ENCODE measurements around the gene XYLT1.

XYLT1 gene

GRCh38 chr16:17138801-17139200 is 332.0 kb downstream of the XYLT1 start:
- H3K27me3 ChIP-seq (ENCODE audit: control insufficient read depth, low read length): no peaks in the 10 kb centered on the region
- H3F3A ChIP-seq (ENCODE audit: control insufficient read depth, insufficient read depth): no peaks in the 10 kb centered on the region
- no peaks in the 10 kb centered on the region for H3K9me2 ChIP-seq (replicated peaks; ENCODE audit: control insufficient read depth, low read length)
- no peak overlapping the region for H3K27ac ChIP-seq (ENCODE audit: low read depth, low read length)
- H3K4me1 ChIP-seq (ENCODE audit: control insufficient read depth, low read length): no peaks in the 10 kb centered on the region
- no peaks in the 10 kb centered on the region for H4K20me1 ChIP-seq (ENCODE audit: control insufficient read depth, insufficient read depth, low read depth, low read length)
- H3K9me3 ChIP-seq (ENCODE audit: control insufficient read depth, insufficient read depth, low read length): no peaks in the 10 kb centered on the region
- H3K79me2 ChIP-seq (ENCODE audit: control insufficient read depth, low read length): no peaks in the 10 kb centered on the region
- H3K4me3 ChIP-seq (ENCODE audit: low read length): no peak overlapping the region
- H3K36me3 ChIP-seq (ENCODE audit: control insufficient read depth, low read length): peaks cover 6% of the 10 kb centered on the region; the same call in 1 of the 2 replicates
- H3K4me2 ChIP-seq (ENCODE audit: low read length): no peak overlapping the region
- TF ChIP-seq CTCF (IDR thresholded peaks at IDR 0.05; ENCODE audit: low read depth, low read length, poor library complexity, severe bottlenecking): no peak
- no peak for TF ChIP-seq EZH2phosphoT487 (IDR thresholded peaks at IDR 0.05; ENCODE audit: borderline replicate concordance, low read length)

- no peaks in the 10 kb centered on the region for H3F3A ChIP-seq (ENCODE audit: control insufficient read depth, insufficient read depth)
- no peaks in the 10 kb centered on the region for H3K9me3 ChIP-seq (ENCODE audit: control insufficient read depth, insufficient read depth, low read length)
- H3K4me3 ChIP-seq (ENCODE audit: low read length): no peak overlapping the region
- 0 out of 2 replicates have a peak, but pooled peaks cover 3% of the 10 kb centered on the region for H3K4me1 ChIP-seq (ENCODE audit: control insufficient read depth, low read length)
- no peaks in the 10 kb centered on the region for H4K20me1 ChIP-seq (ENCODE audit: control insufficient read depth, insufficient read depth, low read depth, low read length)
- H3K79me2 ChIP-seq (ENCODE audit: control insufficient read depth, low read length): no peaks in the 10 kb centered on the region
- H3K9me2 ChIP-seq (replicated peaks; ENCODE audit: control insufficient read depth, low read length): no peaks in the 10 kb centered on the region
- peaks cover 10% of the 10 kb centered on the region; the same call in 1 of the 2 replicates for H3K36me3 ChIP-seq (ENCODE audit: control insufficient read depth, low read length)
- H3K4me2 ChIP-seq (ENCODE audit: low read length): no peak overlapping the region
- no peaks in the 10 kb centered on the region for H3K27me3 ChIP-seq (ENCODE audit: control insufficient read depth, low read length)
- TF ChIP-seq EZH2phosphoT487 (IDR thresholded peaks at IDR 0.05; ENCODE audit: borderline replicate concordance, low read length) (no peak), CTCF (IDR thresholded peaks at IDR 0.05; ENCODE audit: low read depth, low read length, poor library complexity, severe bottlenecking) (no peak)
- H3K27ac ChIP-seq (ENCODE audit: low read depth, low read length): no peak overlapping the region
These were observed 335.3 kb downstream of the XYLT1 start for GRCh38 chr16:17135439-17135838.

GRCh38 chr16:17134586-17134985 is 336.2 kb downstream of the XYLT1 start:
- H3K36me3 ChIP-seq (ENCODE audit: control insufficient read depth, low read length): peaks cover 10% of the 10 kb centered on the region; the same call in 1 of the 2 replicates
- H3F3A ChIP-seq (ENCODE audit: control insufficient read depth, insufficient read depth): no peaks in the 10 kb centered on the region
- TF ChIP-seq EZH2phosphoT487 (IDR thresholded peaks at IDR 0.05; ENCODE audit: borderline replicate concordance, low read length) (no peak), CTCF (IDR thresholded peaks at IDR 0.05; ENCODE audit: low read depth, low read length, poor library complexity, severe bottlenecking) (no peak)
- 0 out of 2 replicates have a peak, but pooled peaks cover 3% of the 10 kb centered on the region for H3K4me1 ChIP-seq (ENCODE audit: control insufficient read depth, low read length)
- no peaks in the 10 kb centered on the region for H3K79me2 ChIP-seq (ENCODE audit: control insufficient read depth, low read length)
- H4K20me1 ChIP-seq (ENCODE audit: control insufficient read depth, insufficient read depth, low read depth, low read length): no peaks in the 10 kb centered on the region
- H3K9me3 ChIP-seq (ENCODE audit: control insufficient read depth, insufficient read depth, low read length): no peaks in the 10 kb centered on the region
- no peaks in the 10 kb centered on the region for H3K9me2 ChIP-seq (replicated peaks; ENCODE audit: control insufficient read depth, low read length)
- H3K27ac ChIP-seq (ENCODE audit: low read depth, low read length): no peak overlapping the region
- H3K4me2 ChIP-seq (ENCODE audit: low read length): no peak overlapping the region
- H3K27me3 ChIP-seq (ENCODE audit: control insufficient read depth, low read length): no peaks in the 10 kb centered on the region
- H3K4me3 ChIP-seq (ENCODE audit: low read length): no peak overlapping the region

Measured in DOHH2 (cell line).